Osteocyte (in vitro differentiated cells): ENCODE measurements around the gene CCDC136. TPM values are rescaled to one million over a fixed set of nuclear protein-coding genes. Genes with fewer than 3 reads are reported as not detected.

Experiments used
- DNase-seq: peaks from one replicate; pipeline ENCODE4 v3.0.0; 2021; ENCODE audit warnings: mixed read lengths; ENCODE audit not compliant: unreplicated experiment; ENCODE audit errors: extremely low spot score
- H3K27ac Mint-ChIP-seq: one replicate; pipeline ENCODE4 v1.8.0; 2021; ENCODE audit warnings: mild to moderate bottlenecking, mixed read lengths; ENCODE audit not compliant: unreplicated experiment
- H3K27me3 Mint-ChIP-seq: one replicate; pipeline ENCODE4 v1.8.0; 2021; ENCODE audit warnings: mixed read lengths; ENCODE audit not compliant: unreplicated experiment
- H3K36me3 Mint-ChIP-seq: one replicate; pipeline ENCODE4 v1.8.0; 2021; ENCODE audit warnings: mixed read lengths; ENCODE audit not compliant: unreplicated experiment
- H3K4me1 Mint-ChIP-seq: one replicate; pipeline ENCODE4 v1.8.0; 2021; ENCODE audit warnings: mixed read lengths; ENCODE audit not compliant: unreplicated experiment
- H3K4me3 Mint-ChIP-seq: one replicate; pipeline ENCODE4 v1.8.0; 2021; ENCODE audit warnings: mild to moderate bottlenecking, moderate library complexity, mixed read lengths; ENCODE audit not compliant: unreplicated experiment
- H3K9me3 Mint-ChIP-seq: one replicate; pipeline ENCODE4 v1.8.0; 2021; ENCODE audit warnings: mixed read lengths; ENCODE audit not compliant: unreplicated experiment
- total RNA-seq: library from RNA; stranded (reverse); gene quantifications from 2 replicates; pipeline ENCODE4 v1.2.1, GENCODE V29; 2021
- TF ChIP-seq, protein P1 (sequence below): fragments of 200-600 bp; sonication (generic); IDR thresholded peaks from 2 replicates; pipeline ENCODE4 v1.5.0; 2021; ENCODE audit warnings: antibody characterized with exemption, mild to moderate bottlenecking, moderate library complexity

CCDC136 gene
- total RNA-seq, 1 donor from 2014 or later: 13.3 TPM

DNA sequence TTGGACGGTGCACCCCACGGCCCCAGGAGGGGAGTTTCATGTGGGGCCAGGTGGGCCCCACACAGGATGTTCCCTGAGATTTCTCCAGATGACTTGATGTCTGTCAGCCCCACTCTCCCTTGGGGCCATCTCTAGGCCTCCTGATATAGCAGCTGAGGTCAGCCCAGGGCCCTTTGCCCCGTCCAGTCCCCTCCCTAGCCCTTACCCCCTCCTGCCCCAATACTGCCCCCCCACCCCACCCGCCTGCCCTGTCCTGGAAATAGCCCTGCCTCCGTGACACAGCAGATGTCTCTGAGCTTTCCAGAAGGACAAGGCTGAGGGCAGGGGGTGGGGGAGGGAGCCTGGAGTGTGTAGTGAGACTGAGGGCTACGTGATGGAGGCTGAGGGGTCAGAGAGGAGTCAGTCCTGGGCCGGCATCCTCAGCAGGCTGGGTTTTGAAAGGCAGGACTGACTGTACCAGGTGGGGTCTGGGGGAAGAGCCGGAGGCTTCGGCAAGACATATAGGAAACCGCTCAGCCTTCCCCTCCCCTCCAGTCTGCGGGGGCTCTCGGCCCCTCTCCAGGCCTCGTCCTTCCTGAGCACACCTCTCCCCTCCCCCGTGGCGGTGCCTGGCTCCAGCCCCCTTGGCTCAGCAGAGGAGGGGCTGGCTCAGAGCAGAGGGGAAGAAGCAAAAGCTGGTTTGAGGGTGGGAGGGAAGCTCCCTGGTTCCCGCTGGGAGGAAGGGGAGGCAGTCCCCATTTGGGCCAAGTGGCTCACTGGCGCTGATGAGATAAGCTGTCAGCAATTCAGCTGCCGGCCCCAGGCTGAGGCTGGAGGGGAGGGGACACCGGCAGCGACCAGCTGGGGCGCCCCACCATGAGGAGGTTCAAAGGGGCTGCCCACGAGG is 40.5 kb downstream of the CCDC136 start:
- H3K27me3 Mint-ChIP-seq: no peaks in the 10 kb centered on the region
- no peak for DNase-seq
- no peaks in the 10 kb centered on the region for H3K9me3 Mint-ChIP-seq
- peaks cover 3% of the 10 kb centered on the region for H3K36me3 Mint-ChIP-seq
- TF ChIP-seq, protein P1, sequence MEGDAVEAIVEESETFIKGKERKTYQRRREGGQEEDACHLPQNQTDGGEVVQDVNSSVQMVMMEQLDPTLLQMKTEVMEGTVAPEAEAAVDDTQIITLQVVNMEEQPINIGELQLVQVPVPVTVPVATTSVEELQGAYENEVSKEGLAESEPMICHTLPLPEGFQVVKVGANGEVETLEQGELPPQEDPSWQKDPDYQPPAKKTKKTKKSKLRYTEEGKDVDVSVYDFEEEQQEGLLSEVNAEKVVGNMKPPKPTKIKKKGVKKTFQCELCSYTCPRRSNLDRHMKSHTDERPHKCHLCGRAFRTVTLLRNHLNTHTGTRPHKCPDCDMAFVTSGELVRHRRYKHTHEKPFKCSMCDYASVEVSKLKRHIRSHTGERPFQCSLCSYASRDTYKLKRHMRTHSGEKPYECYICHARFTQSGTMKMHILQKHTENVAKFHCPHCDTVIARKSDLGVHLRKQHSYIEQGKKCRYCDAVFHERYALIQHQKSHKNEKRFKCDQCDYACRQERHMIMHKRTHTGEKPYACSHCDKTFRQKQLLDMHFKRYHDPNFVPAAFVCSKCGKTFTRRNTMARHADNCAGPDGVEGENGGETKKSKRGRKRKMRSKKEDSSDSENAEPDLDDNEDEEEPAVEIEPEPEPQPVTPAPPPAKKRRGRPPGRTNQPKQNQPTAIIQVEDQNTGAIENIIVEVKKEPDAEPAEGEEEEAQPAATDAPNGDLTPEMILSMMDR: no peak
- H3K4me3 Mint-ChIP-seq: peak overlapping the region; percentile 74
- H3K27ac Mint-ChIP-seq: peak overlapping the region; percentile 76
- peaks cover 55% of the 10 kb centered on the region for H3K4me1 Mint-ChIP-seq

DNA sequence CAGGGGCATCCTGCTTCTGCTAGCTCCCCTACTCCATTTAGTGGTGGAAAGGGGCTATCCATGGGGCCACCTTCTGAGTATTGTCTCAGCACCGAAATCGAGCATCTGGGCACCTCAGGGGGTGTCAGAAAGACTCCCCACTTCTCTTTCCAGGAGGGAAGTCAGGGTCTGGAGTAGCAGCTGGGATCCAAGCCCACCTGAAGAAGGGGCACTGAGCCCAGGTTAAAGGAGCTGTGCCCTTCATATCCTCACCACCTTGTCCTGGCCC is 41.0 kb downstream of the CCDC136 start:
- Mint-ChIP-seq H3K4me3 (peak overlapping the region; percentile 38), H3K36me3 (peaks cover 3% of the 10 kb centered on the region), H3K9me3 (no peaks in the 10 kb centered on the region), H3K4me1 (peaks cover 50% of the 10 kb centered on the region), H3K27me3 (no peaks in the 10 kb centered on the region), H3K27ac (peak overlapping the region; percentile 76)
- TF ChIP-seq, protein P1: no peak
- DNase-seq: no peak

DNA sequence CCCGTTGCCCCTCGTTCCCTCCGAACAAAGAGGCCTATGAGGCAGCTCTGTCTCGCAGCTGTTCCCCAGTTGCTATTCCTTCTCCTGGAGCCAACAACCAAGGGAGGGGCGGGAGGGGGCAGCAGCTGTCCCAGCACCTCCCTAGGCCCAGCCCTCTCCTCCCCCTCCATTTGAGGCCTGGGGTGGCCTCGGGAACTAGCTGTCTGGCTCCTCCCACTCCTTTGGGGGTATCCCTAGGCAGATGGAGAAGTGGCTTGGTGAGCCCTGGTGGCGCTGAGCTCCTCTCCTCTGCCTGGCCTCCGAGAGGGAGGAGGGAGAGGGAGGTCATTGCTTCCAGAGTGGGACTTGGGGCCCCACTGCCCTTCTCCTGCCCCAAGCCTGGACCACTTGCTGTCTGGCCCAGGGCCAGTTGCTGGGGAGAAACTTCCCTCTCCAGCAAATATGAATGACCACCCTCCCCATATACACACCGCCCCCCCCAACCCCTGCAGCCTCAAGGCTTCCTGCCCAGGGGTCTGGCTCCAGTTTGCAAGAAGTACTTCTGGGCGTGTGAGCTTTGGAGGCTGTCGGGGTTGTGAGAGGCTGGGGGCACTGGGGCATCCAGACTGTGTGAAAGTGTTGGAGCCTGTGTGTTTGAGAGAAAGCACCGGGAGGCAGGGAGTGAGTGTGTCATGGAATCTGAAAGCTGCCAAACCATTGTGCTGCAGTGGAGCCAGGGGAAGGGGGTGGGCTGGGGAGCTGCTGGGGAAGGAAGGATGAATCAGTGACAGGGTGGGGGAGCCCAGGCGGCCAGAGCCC is 41.6 kb downstream of the CCDC136 start:
- H3K9me3 Mint-ChIP-seq: no peaks in the 10 kb centered on the region
- no peak for DNase-seq
- peak overlapping the region; percentile 76 for H3K27ac Mint-ChIP-seq
- peak overlapping the region; percentile 38 for H3K4me3 Mint-ChIP-seq
- H3K4me1 Mint-ChIP-seq: peaks cover 45% of the 10 kb centered on the region
- H3K36me3 Mint-ChIP-seq: peaks cover 3% of the 10 kb centered on the region
- no peaks in the 10 kb centered on the region for H3K27me3 Mint-ChIP-seq
- TF ChIP-seq, protein P1: no peak

DNA sequence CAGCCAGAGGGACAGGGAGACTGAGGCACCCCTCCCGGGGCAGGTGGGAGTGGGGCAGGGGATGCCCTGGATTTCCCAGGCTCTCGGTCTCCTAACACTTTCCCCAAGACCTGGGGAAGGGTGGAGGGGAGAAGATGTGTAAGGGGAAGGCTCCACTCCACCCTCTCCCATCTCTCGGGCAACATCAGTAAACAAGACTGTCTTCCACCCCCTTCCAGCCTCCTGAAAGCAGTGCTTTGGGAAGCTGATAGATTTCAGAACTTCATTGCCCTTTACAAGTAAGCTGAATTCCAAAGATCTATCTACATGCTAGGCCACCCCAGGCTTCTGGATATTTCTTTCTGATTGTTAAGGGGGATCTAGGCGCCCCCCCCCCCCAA is 42.2 kb downstream of the CCDC136 start:
- Mint-ChIP-seq H3K4me3 (no peak overlapping the region), H3K36me3 (peaks cover 3% of the 10 kb centered on the region), H3K9me3 (no peaks in the 10 kb centered on the region)

More for the DNA sequence above, 42.2 kb downstream of the CCDC136 start:
- no peak for DNase-seq
- H3K4me1 Mint-ChIP-seq: peaks cover 42% of the 10 kb centered on the region
- H3K27ac Mint-ChIP-seq: peak overlapping the region; percentile 76
- no peaks in the 10 kb centered on the region for H3K27me3 Mint-ChIP-seq
- TF ChIP-seq, protein P1: no peak
